COLO668 (cell line): ENCODE results near the gene GOLGA6C.
"Not testable (repeated sequence)": the region's sequence is repeated elsewhere in the genome, so short reads cannot be mapped to it uniquely, and the experiment has no call there.

Experiments
- DNase-seq: peaks from one replicate; lab custom pipeline; 2025; ENCODE audit not compliant: unreplicated experiment; lab: John Stamatoyannopoulos, UW

The GOLGA6C gene

GRCh38 chr15:75258034-75258433, at the start of gene GOLGA6C:
Gene GOLGA6C (plus strand): TSS chr15:75258334. CDS start chr15:75258599, 265 bp downstream.
- DNase-seq = not testable (repeated sequence)

- DNase-seq = peak; percentile 4
Observed at GRCh38 chr15:75208501-75209288, 49.4 kb upstream of the GOLGA6C start.

- DNase-seq = no peak
Observed at GRCh38 chr15:75209289-75209676, 48.9 kb upstream of the GOLGA6C start.

GRCh38 chr15:75210811-75211230, 47.3 kb upstream of the GOLGA6C start:
- no peak for DNase-seq

GRCh38 chr15:75211436-75212199, 46.5 kb upstream of the GOLGA6C start:
- DNase-seq = no peak

GRCh38 chr15:75212200-75212858, 45.8 kb upstream of the GOLGA6C start:
- DNase-seq = no peak

- no peak for DNase-seq
Observed at GRCh38 chr15:75213212-75213767, 44.8 kb upstream of the GOLGA6C start.

- no peak for DNase-seq
Observed at GRCh38 chr15:75213768-75214221, 44.3 kb upstream of the GOLGA6C start.

GRCh38 chr15:75214293-75215096, 43.6 kb upstream of the GOLGA6C start:
- no peak for DNase-seq

- DNase-seq = no peak
Observed at GRCh38 chr15:75215107-75216004, 42.8 kb upstream of the GOLGA6C start.

- no peak for DNase-seq
Observed at GRCh38 chr15:75217012-75217411, 41.1 kb upstream of the GOLGA6C start.

- DNase-seq = not testable (repeated sequence)
Observed at GRCh38 chr15:75217574-75217973, 40.6 kb upstream of the GOLGA6C start.

GRCh38 chr15:75219507-75219929, 38.6 kb upstream of the GOLGA6C start:
- DNase-seq = not testable (repeated sequence)

- DNase-seq = no peak
Observed at GRCh38 chr15:75223688-75224087, 34.4 kb upstream of the GOLGA6C start.

- DNase-seq = no peak
Observed at GRCh38 chr15:75224281-75224680, 33.9 kb upstream of the GOLGA6C start.

GRCh38 chr15:75225102-75225836, 32.9 kb upstream of the GOLGA6C start:
- DNase-seq = not testable (repeated sequence)

- DNase-seq = no peak
Observed at GRCh38 chr15:75225951-75226732, 32.0 kb upstream of the GOLGA6C start.

- not testable (repeated sequence) for DNase-seq
Observed at GRCh38 chr15:75227112-75227511, 31.0 kb upstream of the GOLGA6C start.
